CD4-positive, alpha-beta T cell treated with Interleukin-4 for 4 hours (primary cell): Measurements from ENCODE around the gene LPO.

ENCODE experiments used
- DNase-seq: peaks from one replicate; pipeline ENCODE4 v3.0.0-alpha.2; 2020

Gene LPO

DNA sequence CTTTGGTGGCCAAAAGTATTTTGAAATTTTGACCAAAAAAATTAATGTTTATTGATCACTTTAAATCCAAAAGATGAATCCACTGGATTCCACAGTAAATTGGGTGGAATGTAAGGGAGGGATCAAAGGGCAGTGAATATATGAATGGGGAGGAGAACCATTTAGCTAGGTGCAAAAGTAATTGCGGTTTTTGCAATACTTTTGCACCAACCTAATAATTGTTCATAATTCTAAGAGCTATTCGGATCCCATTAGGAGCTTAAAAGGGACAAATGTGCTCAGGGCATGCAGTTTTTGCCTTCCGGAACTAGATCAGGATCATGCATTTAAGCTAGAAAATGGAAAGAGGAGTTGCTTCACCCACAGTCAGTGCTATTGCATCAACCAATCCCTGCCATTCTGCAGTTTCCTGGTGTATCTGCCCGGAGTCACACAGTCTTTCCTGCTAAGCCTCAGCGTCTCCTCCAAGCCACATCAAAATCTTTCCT, at the start of gene LPO:
TSS of gene LPO (plus strand) at position 438 of the 488 bp plus-strand sequence. CDS start 4,396 bp downstream, outside the sequence.
- DNase-seq, result no peak

DNA sequence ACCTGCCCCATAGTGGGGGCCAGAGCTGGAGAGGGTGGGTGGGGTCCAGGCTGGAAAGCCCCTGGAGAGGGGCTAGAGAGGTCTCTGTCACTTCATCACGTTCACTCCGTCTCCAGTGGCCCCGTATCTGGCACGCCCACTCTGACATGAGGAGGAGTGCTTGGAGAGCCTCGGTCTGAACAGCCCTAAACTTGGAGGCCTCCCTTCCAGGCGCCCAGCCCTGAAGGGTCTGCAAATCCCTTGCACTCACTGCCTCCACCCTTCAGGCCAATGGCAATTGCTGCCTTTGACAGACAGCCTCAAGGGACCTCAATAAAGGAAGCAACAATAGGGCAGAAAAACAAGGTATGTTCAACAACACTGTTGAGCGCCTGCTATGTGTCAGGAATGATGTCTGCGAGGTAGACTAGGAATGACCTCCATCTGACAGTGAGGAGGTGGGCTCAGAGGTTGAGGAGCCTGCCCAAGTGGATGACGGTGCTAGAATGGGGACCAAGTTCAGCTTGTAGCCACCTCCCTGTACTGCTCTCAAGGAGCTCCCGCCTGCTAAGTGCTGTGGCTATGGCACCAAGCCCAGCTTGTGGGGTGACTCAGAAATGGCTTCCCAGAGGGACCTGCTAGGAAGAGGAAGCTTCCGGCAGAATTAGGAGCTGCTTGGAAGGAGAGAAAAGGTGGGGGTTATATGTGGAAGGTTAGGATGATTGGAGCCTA, 48.8 kb upstream of the LPO start:
- DNase-seq, result no peak

DNA sequence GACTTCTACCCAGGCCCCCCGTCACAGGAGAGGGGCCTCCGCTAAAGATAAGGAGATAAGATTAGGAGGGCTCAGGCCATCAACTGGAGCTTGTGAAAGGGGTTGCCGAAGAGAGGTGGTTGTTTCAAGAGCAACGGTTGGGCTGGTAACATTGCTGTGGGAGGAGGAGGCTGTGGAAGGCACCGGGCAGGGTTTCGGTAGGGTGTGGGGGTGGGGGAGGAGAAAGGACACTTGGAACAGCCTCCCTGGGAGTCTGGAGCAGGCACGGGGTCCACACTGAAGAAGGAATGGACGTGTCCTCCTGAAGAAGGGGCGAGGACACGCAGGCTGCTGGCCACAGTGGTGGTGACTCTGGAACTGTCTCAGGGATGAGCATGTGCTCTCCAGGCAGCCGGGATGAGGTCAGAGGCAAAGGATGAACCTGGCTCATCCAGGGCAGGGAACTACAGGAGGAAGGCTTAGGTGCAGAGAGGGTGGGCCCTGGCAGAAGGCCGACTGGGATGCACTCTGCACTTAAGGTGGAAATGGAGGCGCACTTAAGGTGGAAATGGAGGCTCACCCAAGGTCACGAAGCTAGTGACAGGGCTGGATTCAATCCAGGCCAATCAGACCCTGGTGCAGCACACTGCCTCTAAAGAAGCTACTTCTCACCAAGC, 47.0 kb upstream of the LPO start:
- no peak for DNase-seq

DNA sequence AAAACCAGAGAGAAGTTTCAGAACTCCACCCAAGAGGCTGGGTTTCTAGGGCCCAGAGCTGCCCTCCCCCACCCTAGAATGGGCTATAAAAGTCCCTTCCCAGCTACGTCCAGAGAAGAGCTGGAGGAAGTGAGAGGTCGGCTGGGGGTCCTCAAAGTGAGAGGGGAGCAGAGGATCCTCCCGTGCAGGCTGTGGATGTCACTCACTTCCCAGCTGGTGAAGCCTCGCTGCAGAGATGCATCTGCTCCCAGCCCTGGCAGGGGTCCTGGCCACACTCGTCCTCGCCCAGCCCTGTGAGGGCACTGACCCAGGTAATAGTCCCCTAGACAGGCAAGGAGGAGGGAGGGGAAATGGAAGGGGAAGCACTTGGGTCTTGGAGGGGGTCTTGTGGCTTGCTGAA, 45.8 kb upstream of the LPO start, which contains the start of gene EPX:
TSS of gene EPX (plus strand) at position 115 of the 400 bp plus-strand sequence. CDS start at position 236, 121 bp downstream.
- DNase-seq, result no peak

DNA sequence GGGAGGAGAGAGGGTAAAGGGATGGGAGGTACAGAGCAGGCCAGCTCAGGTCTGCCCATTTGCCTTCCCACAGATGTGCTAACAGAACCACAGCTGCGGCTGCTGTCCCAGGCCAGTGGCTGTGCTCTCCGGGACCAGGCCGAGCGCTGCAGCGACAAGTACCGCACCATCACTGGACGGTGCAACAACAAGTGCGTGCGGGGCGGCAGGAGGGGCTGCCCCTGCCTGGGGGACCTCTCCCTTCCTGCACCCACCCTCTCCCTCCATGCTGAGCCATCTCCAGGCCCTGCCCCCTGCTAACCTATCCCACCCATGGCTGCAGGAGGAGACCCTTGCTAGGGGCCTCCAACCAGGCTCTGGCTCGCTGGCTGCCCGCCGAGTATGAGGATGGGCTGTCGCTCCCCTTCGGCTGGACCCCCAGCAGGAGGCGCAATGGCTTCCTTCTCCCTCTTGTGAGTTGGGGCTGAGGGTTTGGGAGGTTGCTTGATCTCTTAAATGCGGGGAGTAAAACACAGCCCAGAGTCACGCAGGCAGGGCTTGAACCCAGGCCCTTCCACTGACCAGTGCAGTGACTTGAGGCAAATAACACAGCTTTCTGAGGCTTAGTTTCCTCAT, 44.6 kb upstream of the LPO start:
- no peak for DNase-seq

DNA sequence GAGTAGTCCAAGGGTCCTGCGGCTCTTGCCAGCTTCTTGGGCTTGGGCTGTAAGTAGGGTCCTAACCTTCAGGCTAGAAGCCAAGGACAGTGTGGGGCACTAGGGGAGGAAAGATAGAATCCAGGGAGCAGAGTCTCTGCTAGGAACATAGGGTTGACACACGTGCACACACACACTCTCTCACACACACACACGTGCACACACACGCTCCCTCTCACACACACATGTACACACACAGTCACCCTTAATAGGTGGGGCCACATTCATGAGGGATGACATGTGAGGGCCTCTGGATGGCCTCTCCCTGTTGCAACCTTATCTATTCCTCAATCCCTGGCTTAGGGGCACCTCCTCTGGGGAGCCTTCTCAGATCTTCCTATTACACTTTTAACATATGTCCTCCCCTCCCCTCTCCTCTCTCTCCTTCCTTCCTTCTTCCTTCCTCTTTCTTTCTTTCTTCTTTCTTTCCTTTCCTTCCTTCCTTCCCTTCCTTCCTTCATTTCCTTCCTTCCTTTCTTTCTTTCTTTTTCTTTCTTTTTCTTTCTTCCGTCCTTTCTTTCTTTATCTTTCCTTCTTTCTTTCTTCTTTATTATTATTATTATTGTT, 42.8 kb upstream of the LPO start:
- no peak for DNase-seq

- DNase-seq, result no peak
These were observed 41.8 kb upstream of the LPO start for GRCh38 chr17:58196610-58197009.

GRCh38 chr17:58200024-58200633, 38.3 kb upstream of the LPO start:
- DNase-seq, result peak; percentile 42

- no peak for DNase-seq
These were observed 35.5 kb upstream of the LPO start for GRCh38 chr17:58202859-58203258.

DNA sequence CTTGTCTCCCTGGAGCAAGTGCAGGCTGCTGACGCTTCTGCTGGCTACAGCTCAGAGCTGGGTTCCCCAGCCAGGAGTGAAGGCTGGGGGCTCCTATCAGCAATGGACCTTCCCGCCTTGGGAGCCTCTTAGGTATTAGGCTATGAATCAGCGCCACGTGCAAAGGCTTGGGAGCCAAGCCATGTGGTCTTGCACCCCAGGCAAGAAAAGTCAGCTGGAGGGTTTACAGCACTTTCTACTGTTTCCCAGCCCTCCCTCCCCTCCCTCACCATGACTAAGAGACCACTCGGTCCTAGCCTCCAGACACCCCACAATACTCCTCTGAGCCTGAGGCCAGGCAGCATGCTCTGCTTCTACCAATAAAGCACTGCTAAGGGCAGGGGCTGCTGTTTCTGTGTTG, 33.6 kb upstream of the LPO start:
- DNase-seq, result no peak

DNA sequence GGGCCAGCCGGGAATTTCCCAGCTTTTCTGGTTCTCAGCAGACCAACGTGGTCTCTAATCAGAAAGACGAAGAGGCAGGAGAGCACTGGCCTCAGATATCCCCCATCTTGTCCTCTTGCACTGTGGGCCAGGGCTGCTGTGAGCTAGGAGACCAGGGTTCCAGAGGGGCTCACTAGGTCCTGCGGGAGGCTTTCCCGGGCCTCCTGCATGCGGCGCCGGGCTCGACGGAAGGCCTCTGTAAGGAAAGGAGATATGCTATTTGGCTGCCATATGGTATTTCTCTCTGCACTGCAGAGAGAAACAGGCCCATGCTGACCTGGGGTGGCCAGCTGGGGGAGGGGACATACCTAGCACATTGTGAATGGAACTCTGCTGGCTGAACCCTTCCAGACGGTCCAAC, 32.4 kb upstream of the LPO start:
- DNase-seq, result no peak

GRCh38 chr17:58207451-58207850, 30.9 kb upstream of the LPO start:
- no peak for DNase-seq

GRCh38 chr17:58208344-58208743, 30.0 kb upstream of the LPO start:
- no peak for DNase-seq

GRCh38 chr17:58210922-58211321, 27.5 kb upstream of the LPO start:
- no peak for DNase-seq

GRCh38 chr17:58215685-58216084, 22.7 kb upstream of the LPO start:
- no peak for DNase-seq

DNA sequence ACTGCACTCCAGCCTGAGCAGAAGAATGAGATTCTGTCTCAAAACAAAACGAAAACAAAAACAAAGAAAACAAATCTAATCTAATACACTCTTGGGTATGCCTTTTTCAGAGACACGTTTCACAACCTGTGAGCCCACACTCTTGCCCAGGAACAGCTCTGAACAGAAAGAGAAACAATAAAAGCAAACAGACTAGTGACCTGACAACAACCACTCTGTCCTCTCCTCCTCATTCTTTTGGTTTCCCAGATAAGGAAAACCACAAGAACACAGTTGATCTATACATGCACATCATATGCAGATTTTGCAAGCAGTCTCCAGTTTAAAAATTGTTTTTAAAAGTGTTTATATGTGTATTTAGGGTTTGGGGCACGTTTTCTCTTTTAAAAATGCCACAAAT, 20.6 kb upstream of the LPO start:
- no peak for DNase-seq

DNA sequence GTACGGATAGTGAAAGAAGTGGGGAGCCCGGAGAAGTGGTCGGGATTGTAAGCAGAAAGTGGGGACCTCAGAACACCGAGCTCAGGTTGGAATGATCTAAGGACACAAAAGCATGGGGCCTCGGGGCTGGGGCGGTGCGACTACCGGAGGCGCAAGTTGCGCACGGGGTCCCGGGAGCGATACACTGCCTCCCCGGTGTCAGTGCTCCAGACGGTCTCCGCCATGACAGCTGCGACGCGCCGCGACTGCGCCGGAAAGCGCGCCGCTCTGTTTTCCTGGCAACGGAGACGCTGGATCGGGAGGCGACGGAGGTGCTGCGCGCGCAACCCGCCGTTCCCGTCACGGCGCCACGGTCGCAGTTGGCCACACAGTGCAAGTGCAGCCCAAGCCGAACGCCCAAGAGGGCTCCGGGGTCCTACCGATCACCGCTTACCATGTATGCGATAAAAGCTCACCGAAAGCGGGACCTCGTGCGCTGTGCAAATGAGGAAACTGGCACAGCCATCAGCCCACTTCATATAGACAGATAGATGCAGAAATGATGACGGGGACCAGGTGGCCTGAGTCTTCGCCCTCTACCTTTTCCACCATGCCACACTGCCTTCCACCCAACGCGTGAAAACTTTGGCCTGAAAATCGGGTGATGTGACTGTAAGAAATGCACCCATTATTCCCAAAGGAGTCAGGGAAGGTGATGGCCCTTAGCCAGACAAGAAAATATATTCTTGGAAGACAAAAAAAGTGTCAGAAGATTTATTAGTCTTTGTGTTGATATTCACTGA, 19.2 kb upstream of the LPO start, which contains the start of gene MKS1:
TSS of gene MKS1 (minus strand) at position 249 of the 782 bp plus-strand sequence. CDS start at position 224, 25 bp downstream.
- DNase-seq, result peak; percentile 94

DNA sequence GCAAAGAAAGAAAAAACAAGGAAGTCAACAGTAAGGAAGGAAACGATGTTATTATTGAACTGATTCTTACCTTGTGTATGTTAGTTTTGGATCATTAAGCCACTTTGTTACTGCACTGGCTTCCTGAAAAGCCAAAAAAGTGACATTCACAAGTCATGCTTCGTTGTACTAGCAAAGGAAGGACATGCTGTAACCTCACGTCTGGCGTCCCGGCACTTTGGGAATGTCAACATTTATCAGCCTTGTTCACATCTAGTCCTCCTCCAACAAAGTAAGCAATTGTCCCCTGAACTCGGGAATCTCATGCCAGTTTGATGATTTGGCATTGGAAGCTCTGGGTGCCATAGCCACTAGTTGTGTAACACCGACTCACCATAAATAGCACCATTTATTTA, 18.6 kb upstream of the LPO start:
- no peak for DNase-seq

DNA sequence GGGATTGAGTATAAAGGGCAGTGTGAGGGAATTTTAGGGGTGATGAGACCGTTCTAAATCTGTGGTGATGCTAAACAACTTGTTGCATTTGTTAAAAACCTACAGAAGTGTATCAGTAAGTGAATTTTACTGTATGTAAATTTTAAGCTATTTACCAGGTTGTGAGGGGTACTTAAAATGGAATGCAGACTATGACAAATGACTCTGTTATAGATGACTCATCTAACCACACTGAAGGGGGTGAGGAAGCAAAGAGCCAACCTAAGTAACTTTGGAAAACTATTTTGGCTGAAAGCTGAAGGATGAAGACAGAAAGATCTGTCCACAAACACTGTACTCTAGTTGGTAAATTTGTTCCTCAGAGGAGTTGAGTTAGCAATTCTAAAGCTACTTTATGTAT, 14.1 kb upstream of the LPO start:
- no peak for DNase-seq

- no peak for DNase-seq
These were observed 10.7 kb upstream of the LPO start for GRCh38 chr17:58227733-58228132.

- no peak for DNase-seq
These were observed 9.7 kb upstream of the LPO start for GRCh38 chr17:58228679-58229078.

DNA sequence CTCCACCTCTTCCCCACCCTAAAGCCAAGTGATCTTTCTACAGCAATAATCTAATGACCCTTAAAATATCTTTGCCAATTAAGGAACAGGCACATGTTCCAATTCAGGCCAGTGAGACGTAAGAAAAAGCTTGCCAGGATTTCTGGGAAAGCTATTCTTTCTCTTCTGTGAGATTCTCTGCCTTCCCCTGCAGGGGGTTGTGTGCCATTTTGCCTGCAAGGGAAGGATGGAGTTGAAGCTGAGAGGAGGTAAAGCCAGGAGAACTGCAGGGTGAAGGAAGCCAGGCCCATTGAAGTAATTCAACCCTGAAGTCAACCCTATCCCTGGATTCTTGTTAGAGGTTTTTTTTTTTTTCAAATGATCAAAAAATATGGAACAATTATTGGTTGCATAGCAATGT, 9.0 kb upstream of the LPO start:
- no peak for DNase-seq
